Esophagus squamous epithelium (tissue), 4 donors: ENCODE data around the gene FBXL15.

Source experiments
- CTCF ChIP-seq, 6 experiments: fragments of 450-650 bp in 4 of 6; fragments of 200-600 bp in 2 of 6; sonication (generic) in 2 of 6; IDR thresholded peaks; one replicate each; pipeline ENCODE4 v1.5.1; 2016 to 2019; ENCODE audit warnings: antibody characterized with exemption in 6 of 6, mild to moderate bottlenecking in 4 of 6, moderate library complexity in 4 of 6
- POLR2A ChIP-seq, 4 donors: fragments of 450-650 bp; IDR thresholded peaks; one replicate each; pipeline ENCODE4 v1.6.1; 2017; ENCODE audit warnings: antibody characterized with exemption in 4 of 4, mild to moderate bottlenecking in 4 of 4, moderate library complexity in 3 of 4

- no peak for TF ChIP-seq CTCF (IDR thresholded peaks at IDR 0.05)
- no peak for TF ChIP-seq POLR2A (IDR thresholded peaks at IDR 0.05)
Observed at GRCh38 chr10:102375867-102376266, 44.8 kb upstream of the FBXL15 start.
